ENCODE measurements around the gene TTC13.

Gene TTC13

GRCh38 chr1:230972855-230973271 lies 5.8 kb downstream of the TTC13 start:
- ChIA-PET CTCF (interaction anchor here (1.1 kb wide), 2 partner anchors 13 to 237 kb away, joined by 3 to 4 read pairs; no protein-coding TSS in a partner anchor), POLR2A (no interaction called here)
- H3K4me3 ChIP-seq (ENCODE audit: control insufficient read depth in 1 of 7, extremely low read depth in 1 of 7, insufficient read depth in 4 of 7, low read depth in 2 of 7, low read length in 6 of 7) = peak overlapping the region in 1 of 7 experiments; percentile 4
- H3K9me3 ChIP-seq (ENCODE audit: control extremely low read depth in 1 of 5, control insufficient read depth in 4 of 5, insufficient read depth in 2 of 5, low read depth in 1 of 5, low read length in 4 of 5) = no peaks in the 10 kb centered on the region
- DNase-seq = peak; percentile 65 to 91 (median 84)
- peaks cover 0 to 2% (median 0%) of the 10 kb centered on the region in 5 experiments for H3K27me3 ChIP-seq (replicated peaks in 2 of 5; ENCODE audit: control insufficient read depth in 4 of 5, insufficient read depth in 5 of 5, low read length in 4 of 5)
- H3K36me3 ChIP-seq (ENCODE audit: control insufficient read depth in 4 of 4, insufficient read depth in 4 of 4, low read length in 3 of 4) = peaks cover 5 to 14% (median 6%) of the 10 kb centered on the region in 4 experiments
- H3K4me1 ChIP-seq (ENCODE audit: control extremely low read depth in 1 of 4, control insufficient read depth in 4 of 4, insufficient read depth in 4 of 4, low read length in 3 of 4) = peaks cover 23 to 35% (median 28%) of the 10 kb centered on the region in 4 experiments
- WGBS (ENCODE audit: insufficient coverage) = 0% methylated on average over 1 of the region's 1 CpG
- H3K27ac ChIP-seq (ENCODE audit: insufficient read depth in 1 of 2, low read depth in 1 of 2, low read length in 2 of 2, poor library complexity in 1 of 2, severe bottlenecking in 2 of 2) = no peak overlapping the region

DNA sequence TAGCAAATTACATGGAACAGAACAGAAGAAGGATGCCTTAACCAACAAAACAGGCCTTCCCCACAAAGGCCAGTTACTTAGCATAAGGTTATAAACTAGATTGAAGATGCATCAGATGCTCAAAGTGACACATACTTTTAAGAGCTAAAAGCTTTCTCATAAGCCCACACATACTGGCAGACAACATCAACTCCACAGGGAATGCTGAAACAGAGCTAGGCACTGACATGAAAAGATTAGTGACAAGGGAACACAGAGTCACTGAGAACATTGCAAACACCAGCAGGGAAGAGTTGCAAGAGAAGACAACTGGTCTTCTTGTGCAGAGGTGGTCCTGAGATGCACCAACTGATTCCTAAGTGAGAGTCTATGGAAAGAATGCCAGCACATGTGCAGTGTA lies 6.9 kb downstream of the TTC13 start:
- H3K27ac ChIP-seq (ENCODE audit: insufficient read depth in 1 of 2, low read depth in 1 of 2, low read length in 2 of 2, poor library complexity in 1 of 2, severe bottlenecking in 2 of 2) = no peak overlapping the region
- ChIA-PET POLR2A (no interaction called here), CTCF (no interaction called here)
- H3K9me3 ChIP-seq (ENCODE audit: control extremely low read depth in 1 of 5, control insufficient read depth in 4 of 5, insufficient read depth in 2 of 5, low read depth in 1 of 5, low read length in 4 of 5) = no peaks in the 10 kb centered on the region
- no peak for DNase-seq
- H3K4me3 ChIP-seq (ENCODE audit: control insufficient read depth in 1 of 7, extremely low read depth in 1 of 7, insufficient read depth in 4 of 7, low read depth in 2 of 7, low read length in 6 of 7) = no peak overlapping the region
- peaks cover 12 to 24% (median 18%) of the 10 kb centered on the region in 4 experiments for H3K4me1 ChIP-seq (ENCODE audit: control extremely low read depth in 1 of 4, control insufficient read depth in 4 of 4, insufficient read depth in 4 of 4, low read length in 3 of 4)
- peaks cover 5 to 14% (median 6%) of the 10 kb centered on the region in 4 experiments for H3K36me3 ChIP-seq (ENCODE audit: control insufficient read depth in 4 of 4, insufficient read depth in 4 of 4, low read length in 3 of 4)
- peaks cover 0 to 2% (median 0%) of the 10 kb centered on the region in 5 experiments for H3K27me3 ChIP-seq (replicated peaks in 2 of 5; ENCODE audit: control insufficient read depth in 4 of 5, insufficient read depth in 5 of 5, low read length in 4 of 5)

DNA sequence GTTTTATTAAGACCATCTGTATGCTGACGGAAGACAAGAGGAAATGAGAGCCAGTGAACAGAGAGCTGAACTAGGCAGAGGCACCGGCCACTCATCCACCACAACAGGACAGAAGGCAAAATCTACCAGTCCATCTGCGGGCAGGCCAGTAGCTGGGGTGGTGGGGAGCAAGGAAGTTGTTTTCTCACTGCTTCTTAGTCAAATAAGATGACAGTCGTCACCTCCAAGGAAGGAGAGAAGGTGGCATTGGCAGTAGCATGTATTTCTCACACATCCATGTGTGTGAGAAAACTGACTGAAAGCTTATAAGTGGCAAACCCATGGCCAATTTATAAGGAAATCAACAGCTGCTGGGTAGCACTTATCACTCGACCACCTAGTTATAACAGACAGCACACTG lies 8.2 kb downstream of the TTC13 start:
- WGBS (ENCODE audit: insufficient coverage) = 87% methylated on average over 2 of the region's 5 CpGs
- H3K36me3 ChIP-seq (ENCODE audit: control insufficient read depth in 4 of 4, insufficient read depth in 4 of 4, low read length in 3 of 4) = peaks cover 0 to 5% (median 2%) of the 10 kb centered on the region in 4 experiments
- H3K27ac ChIP-seq (ENCODE audit: insufficient read depth in 1 of 2, low read depth in 1 of 2, low read length in 2 of 2, poor library complexity in 1 of 2, severe bottlenecking in 2 of 2) = no peak overlapping the region
- ChIA-PET POLR2A (interaction anchor here (0.5 kb wide), 1 partner anchor 10 kb away, joined by 3 read pairs; no protein-coding TSS in a partner anchor), CTCF (interaction anchor here (0.7 kb wide), 1 partner anchor 8 kb away, joined by 3 read pairs; the partner anchor contains the start of genes ARV1 and TTC13)
- H3K27me3 ChIP-seq (replicated peaks in 2 of 5; ENCODE audit: control insufficient read depth in 4 of 5, insufficient read depth in 5 of 5, low read length in 4 of 5) = peaks cover 0 to 2% (median 0%) of the 10 kb centered on the region in 5 experiments
- H3K9me3 ChIP-seq (ENCODE audit: control extremely low read depth in 1 of 5, control insufficient read depth in 4 of 5, insufficient read depth in 2 of 5, low read depth in 1 of 5, low read length in 4 of 5) = no peaks in the 10 kb centered on the region
- no peak for DNase-seq
- peaks cover 8 to 20% (median 15%) of the 10 kb centered on the region in 4 experiments for H3K4me1 ChIP-seq (ENCODE audit: control extremely low read depth in 1 of 4, control insufficient read depth in 4 of 4, insufficient read depth in 4 of 4, low read length in 3 of 4)
- H3K4me3 ChIP-seq (ENCODE audit: control insufficient read depth in 1 of 7, extremely low read depth in 1 of 7, insufficient read depth in 4 of 7, low read depth in 2 of 7, low read length in 6 of 7) = no peak overlapping the region

- Histone ChIP-seq H3K4me3 (ENCODE audit: control insufficient read depth in 1 of 7, extremely low read depth in 1 of 7, insufficient read depth in 4 of 7, low read depth in 2 of 7, low read length in 6 of 7) (no peak overlapping the region), H3K36me3 (ENCODE audit: control insufficient read depth in 4 of 4, insufficient read depth in 4 of 4, low read length in 3 of 4) (peaks cover 0 to 7% (median 2%) of the 10 kb centered on the region in 4 experiments), H3K9me3 (ENCODE audit: control extremely low read depth in 1 of 5, control insufficient read depth in 4 of 5, insufficient read depth in 2 of 5, low read depth in 1 of 5, low read length in 4 of 5) (no peaks in the 10 kb centered on the region), H3K27ac (ENCODE audit: insufficient read depth in 1 of 2, low read depth in 1 of 2, low read length in 2 of 2, poor library complexity in 1 of 2, severe bottlenecking in 2 of 2) (no peak overlapping the region), H3K4me1 (ENCODE audit: control extremely low read depth in 1 of 4, control insufficient read depth in 4 of 4, insufficient read depth in 4 of 4, low read length in 3 of 4) (no peaks in the 10 kb centered on the region), H3K27me3 (replicated peaks in 2 of 5; ENCODE audit: control insufficient read depth in 4 of 5, insufficient read depth in 5 of 5, low read length in 4 of 5) (peaks cover 0 to 2% (median 0%) of the 10 kb centered on the region in 5 experiments)
- ChIA-PET CTCF (no interaction called here), POLR2A (no interaction called here)
- 100% methylated on average over 4 of the region's 5 CpGs for WGBS (ENCODE audit: insufficient coverage)
- DNase-seq = no peak
These were observed 12.2 kb downstream of the TTC13 start for GRCh38 chr1:230966358-230966873.

DNA sequence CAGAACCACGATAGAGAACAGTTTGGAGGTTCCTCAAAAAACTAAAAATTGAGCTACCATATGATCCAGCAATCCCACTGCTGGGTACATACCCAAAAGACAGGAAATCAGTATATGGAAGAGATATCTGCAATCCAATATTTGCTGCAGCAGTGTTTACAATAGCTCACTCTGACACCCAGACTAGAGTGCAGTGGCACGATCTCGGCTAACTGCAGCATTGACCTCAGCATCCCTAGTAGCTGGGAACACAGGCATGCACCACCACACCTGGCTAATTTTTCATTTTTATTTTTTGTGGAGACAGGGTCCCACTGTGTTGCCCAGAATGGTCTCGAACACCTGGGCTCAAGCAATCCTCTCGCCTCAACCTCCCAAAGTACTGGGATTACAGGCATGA lies 13.1 kb downstream of the TTC13 start:
- Histone ChIP-seq H3K4me3 (ENCODE audit: control insufficient read depth in 1 of 7, extremely low read depth in 1 of 7, insufficient read depth in 4 of 7, low read depth in 2 of 7, low read length in 6 of 7) (no peak overlapping the region), H3K4me1 (ENCODE audit: control extremely low read depth in 1 of 4, control insufficient read depth in 4 of 4, insufficient read depth in 4 of 4, low read length in 3 of 4) (no peaks in the 10 kb centered on the region), H3K27me3 (replicated peaks in 2 of 5; ENCODE audit: control insufficient read depth in 4 of 5, insufficient read depth in 5 of 5, low read length in 4 of 5) (peaks cover 0 to 2% (median 0%) of the 10 kb centered on the region in 5 experiments), H3K36me3 (ENCODE audit: control insufficient read depth in 4 of 4, insufficient read depth in 4 of 4, low read length in 3 of 4) (peaks cover 0 to 11% (median 5%) of the 10 kb centered on the region in 4 experiments), H3K27ac (ENCODE audit: insufficient read depth in 1 of 2, low read depth in 1 of 2, low read length in 2 of 2, poor library complexity in 1 of 2, severe bottlenecking in 2 of 2) (no peak overlapping the region), H3K9me3 (ENCODE audit: control extremely low read depth in 1 of 5, control insufficient read depth in 4 of 5, insufficient read depth in 2 of 5, low read depth in 1 of 5, low read length in 4 of 5) (no peaks in the 10 kb centered on the region)
- CTCF ChIA-PET = no interaction called here
- POLR2A ChIA-PET = no interaction called here
- WGBS (ENCODE audit: insufficient coverage) = 95% methylated on average over 4 of the region's 5 CpGs
- DNase-seq = no peak

DNA sequence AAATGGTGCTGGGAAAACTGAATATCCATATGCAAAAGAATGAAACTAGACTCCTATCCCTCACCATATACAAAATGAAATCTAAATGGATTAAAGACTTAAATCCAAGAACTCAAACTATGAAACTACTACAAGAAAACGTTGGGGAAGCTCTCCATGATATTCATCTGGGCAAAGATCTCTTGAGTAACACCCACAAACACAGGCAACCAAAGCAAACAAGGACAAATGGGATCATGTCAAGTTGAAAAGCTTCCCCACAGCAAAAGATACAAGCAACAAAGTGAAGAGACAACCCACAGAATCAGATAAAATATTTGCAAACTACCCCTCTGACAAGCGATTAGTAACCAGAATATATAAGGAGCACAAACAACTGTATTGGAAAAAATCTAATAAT lies 13.8 kb downstream of the TTC13 start:
- H3K9me3 ChIP-seq (ENCODE audit: control extremely low read depth in 1 of 5, control insufficient read depth in 4 of 5, insufficient read depth in 2 of 5, low read depth in 1 of 5, low read length in 4 of 5) = no peaks in the 10 kb centered on the region
- WGBS (ENCODE audit: insufficient coverage) = 100% methylated on average over 1 of the region's 2 CpGs

DNA sequence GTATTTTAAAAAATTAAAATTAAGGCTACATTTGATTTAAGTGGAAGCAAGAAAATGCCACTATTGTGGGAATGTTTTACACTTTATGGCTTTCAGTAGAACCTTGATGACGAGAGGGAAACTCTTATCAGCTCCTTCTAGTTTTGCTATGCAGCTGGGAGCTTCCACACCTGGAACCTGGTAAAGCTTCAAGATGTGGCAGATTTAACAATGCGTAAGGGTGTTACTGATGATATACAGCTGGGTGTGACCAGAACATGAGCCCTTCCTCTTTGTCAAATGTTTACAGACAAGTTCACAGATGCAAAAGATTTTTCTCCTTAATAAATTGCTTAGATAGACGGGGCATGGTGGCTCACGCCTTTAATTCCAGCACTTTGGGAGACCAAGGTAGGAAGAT lies 20.3 kb downstream of the TTC13 start:
- Histone ChIP-seq H3K4me3 (ENCODE audit: control insufficient read depth in 1 of 7, extremely low read depth in 1 of 7, insufficient read depth in 4 of 7, low read depth in 2 of 7, low read length in 6 of 7) (no peak overlapping the region), H3K27ac (ENCODE audit: insufficient read depth in 1 of 2, low read depth in 1 of 2, low read length in 2 of 2, poor library complexity in 1 of 2, severe bottlenecking in 2 of 2) (no peak overlapping the region), H3K9me3 (ENCODE audit: control extremely low read depth in 1 of 5, control insufficient read depth in 4 of 5, insufficient read depth in 2 of 5, low read depth in 1 of 5, low read length in 4 of 5) (no peaks in the 10 kb centered on the region), H3K36me3 (ENCODE audit: control insufficient read depth in 4 of 4, insufficient read depth in 4 of 4, low read length in 3 of 4) (peaks cover under 1 to 26% (median 11%) of the 10 kb centered on the region in 4 experiments), H3K4me1 (ENCODE audit: control extremely low read depth in 1 of 4, control insufficient read depth in 4 of 4, insufficient read depth in 4 of 4, low read length in 3 of 4) (no peaks in the 10 kb centered on the region), H3K27me3 (replicated peaks in 2 of 5; ENCODE audit: control insufficient read depth in 4 of 5, insufficient read depth in 5 of 5, low read length in 4 of 5) (no peaks in the 10 kb centered on the region)
- 97% methylated on average over 4 of the region's 4 CpGs for WGBS (ENCODE audit: insufficient coverage)
- DNase-seq = no peak
- POLR2A ChIA-PET = interaction anchor here (0.6 kb wide), 1 partner anchor 203 kb away, joined by 3 read pairs; the partner anchor contains the start of gene TRIM67
- CTCF ChIA-PET = interaction anchor here (0.6 to 1.4 kb wide), 2 partner anchors 19 to 561 kb away, joined by 3 to 4 read pairs; no protein-coding TSS in a partner anchor

More for the DNA sequence above, 13.8 kb downstream of the TTC13 start:
- Histone ChIP-seq H3K4me1 (ENCODE audit: control extremely low read depth in 1 of 4, control insufficient read depth in 4 of 4, insufficient read depth in 4 of 4, low read length in 3 of 4) (no peaks in the 10 kb centered on the region), H3K27ac (ENCODE audit: insufficient read depth in 1 of 2, low read depth in 1 of 2, low read length in 2 of 2, poor library complexity in 1 of 2, severe bottlenecking in 2 of 2) (no peak overlapping the region), H3K36me3 (ENCODE audit: control insufficient read depth in 4 of 4, insufficient read depth in 4 of 4, low read length in 3 of 4) (peaks cover 0 to 7% (median 4%) of the 10 kb centered on the region in 4 experiments), H3K4me3 (ENCODE audit: control insufficient read depth in 1 of 7, extremely low read depth in 1 of 7, insufficient read depth in 4 of 7, low read depth in 2 of 7, low read length in 6 of 7) (no peak overlapping the region), H3K27me3 (replicated peaks in 2 of 5; ENCODE audit: control insufficient read depth in 4 of 5, insufficient read depth in 5 of 5, low read length in 4 of 5) (peaks cover 0 to 2% (median 0%) of the 10 kb centered on the region in 5 experiments)
- DNase-seq = no peak
- CTCF ChIA-PET = no interaction called here
- POLR2A ChIA-PET = no interaction called here

Data from common myeloid progenitor, CD34-positive (primary cell).